GM11168 (cell line): ENCODE results near the gene CCDC107.

Experiments used
- in situ Hi-C: fragments of 300-500 bp; cut with MboI; formaldehyde crosslinking; loops from one replicate; pipeline ENCODE4 v1.12.0; 2022; ENCODE audit warnings: low sequenced_read_pairs; ENCODE audit not compliant: unreplicated experiment

Gene CCDC107

GRCh38 chr9:35682051-35682450, 24.0 kb downstream of the CCDC107 start:
- in situ Hi-C loops, result no loop called here

DNA sequence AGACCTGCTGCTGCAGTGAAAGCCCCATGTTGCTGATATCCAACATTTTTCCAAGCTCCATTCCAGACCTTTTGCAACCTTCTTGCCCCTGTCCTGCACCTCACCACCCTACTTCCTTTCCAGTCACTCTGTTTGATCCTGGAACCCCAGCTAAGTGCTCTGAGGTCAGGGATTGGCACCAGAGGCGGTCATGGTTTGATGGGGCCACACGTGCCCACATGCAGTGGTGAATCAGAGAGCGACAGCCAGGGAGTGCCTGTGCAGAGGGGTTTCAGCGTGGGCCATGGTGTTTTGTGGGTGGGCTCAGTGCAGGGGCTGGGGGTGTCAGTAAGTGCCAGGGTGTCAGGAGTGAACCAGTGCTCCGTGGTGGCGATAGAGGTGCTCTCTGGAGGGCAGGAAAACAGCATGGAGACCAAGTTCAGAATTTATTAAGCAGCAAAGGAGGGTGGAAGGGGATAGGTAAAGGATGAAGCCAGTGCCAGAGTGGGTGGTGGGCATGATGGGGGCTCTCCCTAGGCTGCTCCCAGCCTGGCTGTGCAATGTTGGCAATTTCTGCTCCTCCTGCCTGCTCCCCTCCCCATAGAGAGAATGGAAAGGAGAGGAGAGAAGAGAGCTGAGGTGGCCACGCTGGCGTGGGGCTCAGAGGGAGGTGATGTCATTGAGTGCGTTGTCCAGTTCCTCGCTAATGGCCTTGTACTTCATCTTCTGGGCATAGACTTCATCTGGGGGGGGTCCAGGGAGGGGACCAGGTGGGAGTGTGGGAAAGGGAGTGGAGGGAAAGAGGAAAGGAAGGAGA, 24.6 kb downstream of the CCDC107 start:
- in situ Hi-C loops, result no loop called here

- in situ Hi-C loops, result no loop called here
These were observed 25.2 kb downstream of the CCDC107 start for GRCh38 chr9:35683323-35683722.

GRCh38 chr9:35684921-35685320, 26.8 kb downstream of the CCDC107 start:
- in situ Hi-C loops, result no loop called here

- in situ Hi-C loops, result no loop called here
These were observed 27.4 kb downstream of the CCDC107 start for GRCh38 chr9:35685506-35685905.

DNA sequence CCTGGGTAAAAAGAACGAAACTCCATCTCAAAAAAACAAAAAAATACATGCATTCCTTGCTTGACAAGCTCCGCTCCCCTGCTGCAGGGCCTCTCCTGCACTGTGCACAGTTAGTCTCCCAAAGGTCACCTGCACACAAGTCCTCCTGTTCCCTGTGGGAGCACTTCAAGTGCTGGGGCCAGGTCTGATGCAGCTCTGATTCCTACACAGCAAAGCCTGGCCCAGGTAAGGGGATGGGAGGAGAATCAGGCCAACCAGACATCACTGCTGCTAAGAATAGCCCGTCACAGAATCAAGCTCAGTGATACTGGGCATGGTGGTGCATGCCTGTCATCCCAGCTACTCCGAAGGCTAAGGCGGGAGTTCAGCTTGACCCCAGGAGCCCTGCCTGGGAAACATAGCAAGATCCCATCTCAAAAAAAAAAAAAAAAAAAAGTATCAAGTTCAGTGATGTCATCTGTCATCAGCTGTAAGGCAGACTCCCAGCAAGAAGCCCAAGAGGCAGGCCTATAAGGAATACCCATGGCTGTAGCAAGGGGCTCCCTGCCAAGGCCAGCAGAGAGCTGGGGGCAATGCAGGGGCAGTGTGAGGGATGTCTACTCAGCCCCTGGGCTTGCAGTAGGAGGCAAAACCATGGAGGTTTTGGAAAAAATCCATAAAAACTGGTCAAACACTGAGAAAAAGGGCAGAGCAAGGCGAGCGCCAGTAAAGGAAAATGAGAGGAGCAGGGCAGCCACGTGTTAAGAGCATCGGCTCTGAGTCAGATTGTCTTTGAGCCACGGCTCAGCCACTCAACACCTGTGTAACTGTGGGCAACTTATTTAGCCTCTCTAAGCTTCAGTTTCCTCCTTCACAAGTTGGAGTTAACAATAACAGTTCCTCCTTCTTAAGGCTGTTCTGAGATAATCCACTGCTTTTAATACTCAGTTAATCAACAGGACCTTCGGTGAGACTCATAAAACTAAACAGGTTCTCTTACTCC, 28.4 kb downstream of the CCDC107 start:
- in situ Hi-C loops, result no loop called here

GRCh38 chr9:35687306-35687705, 29.2 kb downstream of the CCDC107 start:
- in situ Hi-C loops, result no loop called here

GRCh38 chr9:35687972-35688557, 30.0 kb downstream of the CCDC107 start:
- in situ Hi-C loops, result no loop called here

- in situ Hi-C loops, result no loop called here
These were observed 30.8 kb downstream of the CCDC107 start for GRCh38 chr9:35688558-35689541.

DNA sequence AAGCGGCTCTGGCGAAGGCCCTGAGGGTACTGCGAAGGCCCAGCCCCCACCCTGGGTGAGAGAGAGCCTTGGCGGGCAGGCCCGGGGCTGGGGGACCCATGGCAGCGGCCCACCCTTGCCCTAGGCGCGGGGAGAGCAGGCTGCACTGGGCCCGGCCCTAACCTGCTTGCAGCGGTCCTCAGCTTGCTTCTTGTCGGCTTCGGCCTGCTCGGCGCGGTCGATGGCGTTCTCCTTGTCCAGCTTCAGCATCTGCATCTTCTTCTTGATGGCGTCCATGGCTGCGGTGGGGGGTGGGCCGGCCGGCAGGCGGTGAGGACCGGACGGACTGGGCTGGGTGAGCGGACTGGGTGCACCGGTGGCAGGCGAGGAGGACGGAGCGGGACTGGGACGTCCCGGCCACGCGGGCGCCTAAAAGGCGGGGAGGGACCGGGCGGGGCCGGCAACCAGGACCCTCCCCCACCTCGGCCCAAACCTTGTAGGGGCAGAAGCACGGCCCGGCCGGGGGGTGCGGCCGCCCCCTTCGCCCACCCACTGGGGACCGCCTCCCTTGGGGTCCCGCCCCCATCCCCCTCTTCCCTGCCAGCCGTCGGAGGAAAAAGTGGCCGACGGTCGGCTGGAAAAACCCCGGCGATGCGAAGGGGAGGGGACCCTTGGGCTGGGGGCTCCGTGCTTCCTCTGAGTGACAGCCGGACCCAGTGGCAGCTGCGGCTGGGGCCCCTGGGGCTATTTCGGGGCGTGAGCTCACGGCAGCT, 31.6 kb downstream of the CCDC107 start, which contains the start of gene TPM2:
TSS of gene TPM2 (minus strand) at position 384 of the 752 bp plus-strand sequence. CDS start at position 276, 108 bp downstream.
- in situ Hi-C loops, result no loop called here

DNA sequence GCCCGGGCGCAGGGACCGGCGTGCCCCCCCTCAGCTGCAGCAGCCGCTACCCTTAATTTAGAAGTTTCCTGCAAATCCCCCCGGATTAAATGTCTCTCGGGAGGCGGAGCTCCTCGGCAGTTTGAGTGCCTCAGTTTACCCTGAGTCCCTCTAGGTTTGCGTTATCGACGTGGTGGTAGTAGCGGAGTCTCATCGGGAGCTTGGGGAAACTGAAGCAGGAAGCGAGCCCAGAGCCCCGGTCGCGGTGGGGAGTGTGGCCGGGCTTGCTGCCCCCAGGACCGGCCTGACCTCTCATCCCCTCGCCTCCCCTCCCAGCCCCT, 32.2 kb downstream of the CCDC107 start:
- in situ Hi-C loops, result no loop called here

- in situ Hi-C loops, result no loop called here
These were observed 32.7 kb downstream of the CCDC107 start for GRCh38 chr9:35690614-35691333.

DNA sequence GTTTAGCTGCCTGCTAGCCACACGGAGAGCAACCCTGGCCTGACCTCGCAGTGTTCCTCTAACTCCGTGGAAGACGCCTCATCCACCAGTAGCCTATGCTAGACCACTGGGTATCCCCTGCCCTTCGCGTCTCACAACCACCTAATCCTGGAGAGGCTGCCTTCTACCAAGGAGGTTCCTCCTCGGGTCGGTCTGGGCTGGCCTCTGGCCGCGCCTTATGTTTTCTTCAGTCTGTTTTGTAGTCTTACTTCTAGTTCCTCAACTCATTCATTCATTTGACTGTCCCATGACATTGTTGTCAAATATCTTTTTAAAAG, 33.2 kb downstream of the CCDC107 start:
- in situ Hi-C loops, result no loop called here

DNA sequence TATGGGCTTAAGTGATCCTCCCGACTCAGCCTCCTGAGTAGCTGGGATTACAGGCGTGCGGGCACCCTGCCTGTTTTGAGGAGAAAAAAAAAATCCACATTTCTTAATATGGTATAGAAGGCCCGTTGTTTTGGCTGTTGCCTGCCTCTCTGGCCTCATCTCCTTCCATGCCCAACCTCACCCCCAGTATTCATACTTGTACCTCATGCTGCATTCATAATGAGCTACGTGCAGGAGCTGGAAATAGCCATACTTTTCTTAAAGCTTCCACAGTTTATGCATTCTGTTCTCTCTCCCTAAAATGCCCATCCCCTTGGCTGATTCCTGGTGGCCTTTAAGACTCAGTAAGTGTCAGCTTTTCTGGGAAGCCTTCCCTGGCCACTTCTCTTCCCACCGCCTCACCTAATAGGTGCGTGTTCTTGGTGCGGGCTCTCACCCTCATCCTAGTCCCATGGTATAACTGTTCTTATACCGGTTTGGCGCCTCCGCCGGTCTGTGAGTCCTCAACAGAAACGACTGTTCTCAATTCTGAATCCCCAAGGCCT, 33.7 kb downstream of the CCDC107 start:
- in situ Hi-C loops, result no loop called here

DNA sequence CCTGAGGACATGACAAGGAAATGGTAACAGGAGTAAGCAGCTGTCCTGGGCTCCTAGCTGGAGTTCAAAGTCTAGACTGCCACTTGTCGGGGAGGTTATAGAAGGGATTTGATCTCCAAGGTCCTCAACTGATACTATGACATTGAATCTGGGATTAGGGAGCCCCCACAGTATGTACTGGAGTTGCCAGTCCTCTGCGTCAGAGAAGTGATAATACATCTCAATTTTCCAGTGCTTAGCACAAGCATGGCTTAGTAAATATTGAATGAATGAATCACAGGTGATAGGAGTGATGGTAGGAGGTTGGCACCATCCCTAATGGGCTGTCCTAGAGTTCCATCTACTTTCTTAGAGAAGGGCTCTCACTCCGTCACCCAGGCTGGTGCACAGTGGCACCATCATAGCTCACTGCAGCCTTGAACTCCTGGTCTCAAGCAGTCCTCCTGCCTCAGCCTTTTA, 37.9 kb downstream of the CCDC107 start:
- in situ Hi-C loops, result no loop called here

DNA sequence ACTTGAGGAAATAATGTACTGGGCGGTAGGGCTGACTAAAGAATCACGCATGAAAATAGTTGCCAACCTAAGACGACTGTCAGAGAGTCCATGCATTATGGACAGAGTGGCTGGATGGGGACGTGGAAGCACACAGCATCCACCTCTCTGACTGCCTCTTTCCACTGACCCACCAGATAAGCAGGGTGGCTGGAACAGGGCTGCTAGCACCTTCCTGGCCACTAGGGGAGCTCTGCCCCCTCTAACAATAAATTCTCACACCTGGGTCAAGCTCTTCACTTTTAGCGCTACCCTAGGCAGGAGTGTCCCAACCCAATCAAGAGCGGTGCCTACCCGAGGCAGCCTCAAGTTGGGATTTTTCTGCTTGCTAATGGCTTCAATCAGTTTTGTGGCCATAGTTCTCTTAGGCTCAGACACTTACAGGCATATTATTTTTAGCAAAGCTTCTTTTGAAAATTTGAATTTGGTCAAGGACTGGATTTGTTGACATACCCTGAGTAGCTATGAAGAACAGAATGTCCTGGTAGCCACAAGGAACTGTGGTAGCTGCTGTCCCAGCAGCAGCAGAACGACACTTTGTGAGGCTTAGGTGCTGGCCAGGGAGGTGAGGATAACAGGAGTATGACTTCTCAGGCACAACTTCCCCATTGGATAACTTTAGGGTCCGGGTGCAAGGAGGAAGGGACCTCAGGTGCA, 38.6 kb downstream of the CCDC107 start:
- in situ Hi-C loops, result no loop called here

GRCh38 chr9:35697486-35697885, 39.4 kb downstream of the CCDC107 start:
- in situ Hi-C loops, result no loop called here

- in situ Hi-C loops, result no loop called here
These were observed 40.1 kb downstream of the CCDC107 start for GRCh38 chr9:35698231-35698630.
